Body of pancreas (tissue), 4 donors: ENCODE measurements around the gene ASAP2. TPM values are rescaled to one million over a fixed set of nuclear protein-coding genes. Genes with fewer than 3 reads are reported as not detected.

Experiments
- ATAC-seq: fragments of 150-250 bp; one replicate; pipeline ENCODE4 v1.9.1; 2016
- DNase-seq, 4 donors: peaks; one replicate each; pipeline ENCODE4 v3.0.0-alpha.2; 2019
- H3K27ac ChIP-seq, 4 donors: fragments of 200-600 bp; sonication (generic); 1 replicate in 3 of 4; 2 replicates in 1 of 4; pipeline versions ENCODE4 v1.5.1 to v1.6.1; 2016 to 2019; ENCODE audit warnings: mild to moderate bottlenecking in 1 of 4, mixed read lengths in 1 of 4, moderate library complexity in 1 of 4
- H3K27me3 ChIP-seq, 2 donors: fragments of 200-600 bp; sonication (generic); one replicate each; pipeline ENCODE4 v1.6.0; 2016; ENCODE audit warnings: mild to moderate bottlenecking in 1 of 2
- H3K36me3 ChIP-seq, 2 donors: fragments of 200-600 bp; sonication (generic); replicated peaks in 1 of 2; 2 replicates each; pipeline ENCODE4 v1.5.1; 2016; ENCODE audit warnings: low read depth in 2 of 2; ENCODE audit not compliant: insufficient read depth in 1 of 2
- H3K4me1 ChIP-seq: fragments of 200-600 bp; sonication (generic); one replicate; pipeline ENCODE4 v1.6.0; 2016
- H3K4me3 ChIP-seq, 2 donors: fragments of 200-600 bp; sonication (generic); 1 replicate in 1 of 2; 2 replicates in 1 of 2; pipeline ENCODE4 v1.5.1; 2016 to 2019
- H3K9me3 ChIP-seq, 3 donors: fragments of 200-600 bp; sonication (generic); 1 replicate in 2 of 3; 2 replicates in 1 of 3; pipeline ENCODE4 v1.5.1; 2016
- CTCF ChIP-seq, 7 experiments: fragments of 450-650 bp in 4 of 7; fragments of 200-600 bp in 3 of 7; sonication (generic) in 3 of 7; IDR thresholded peaks; one replicate each; pipeline ENCODE4 v1.5.1; 2016 to 2019; ENCODE audit warnings: antibody characterized with exemption in 7 of 7
- POLR2A ChIP-seq, 3 donors: fragments of 450-650 bp; IDR thresholded peaks; one replicate each; pipeline ENCODE4 v1.6.1; 2016; ENCODE audit warnings: antibody characterized with exemption in 3 of 3, mild to moderate bottlenecking in 2 of 3
- WGBS, 2 donors: methylation state at CpG; one replicate each; pipeline ENCODE4 v1.1.5; 2017; 5-methylcytosine and 5-hydroxymethylcytosine counted together
- intact Hi-C: fragments of 100-400 bp; cut with DNase I; formaldehyde crosslinking; loops from one replicate; pipeline ENCODE4 v1.15.1; 2023
- total RNA-seq, 2 donors: library from RNA; depleted of rRNA; stranded (reverse); fragments of >200 nt; gene quantifications; one replicate each; pipeline ENCODE4 v1.1.0, GENCODE V29; 2016

Gene ASAP2
- total RNA-seq, 2 donors from 2014 or later: 12.5 to 23.7 TPM

- ATAC-seq (no peak), DNase-seq (no peak)
- Histone ChIP-seq H3K27ac (no peak overlapping the region), H3K36me3 (no peaks in the 10 kb centered on the region), H3K9me3 (no peaks in the 10 kb centered on the region), H3K4me3 (no peak overlapping the region), H3K27me3 (no peaks in the 10 kb centered on the region), H3K4me1 (peaks cover 8% of the 10 kb centered on the region)
- intact Hi-C loops: no loop called here
- WGBS, 2 donors: 82 to 90% methylated on average over 6 of the region's 6 CpGs
- TF ChIP-seq POLR2A (IDR thresholded peaks at IDR 0.05) (no peak), CTCF (IDR thresholded peaks at IDR 0.05) (no peak)
Observed at GRCh38 chr2:9297156-9297555, 90.5 kb downstream of the ASAP2 start.

- no peaks in the 10 kb centered on the region for H3K36me3 ChIP-seq
- WGBS, 2 donors: 80 to 84% methylated on average over 7 of the region's 7 CpGs
- intact Hi-C loops: no loop called here
- no peak overlapping the region for H3K4me3 ChIP-seq
- TF ChIP-seq CTCF (IDR thresholded peaks at IDR 0.05): no peak
- H3K4me1 ChIP-seq: peaks cover 8% of the 10 kb centered on the region
- ATAC-seq (no peak), DNase-seq (no peak)
- H3K9me3 ChIP-seq: no peaks in the 10 kb centered on the region
- no peak overlapping the region for H3K27ac ChIP-seq
- no peaks in the 10 kb centered on the region for H3K27me3 ChIP-seq
Observed at GRCh38 chr2:9297807-9298206, 91.2 kb downstream of the ASAP2 start.

- WGBS, 2 donors: 88 to 92% methylated on average over 7 of the region's 7 CpGs
- TF ChIP-seq POLR2A (IDR thresholded peaks at IDR 0.05) (no peak), CTCF (IDR thresholded peaks at IDR 0.05) (no peak)
- DNase-seq (no peak), ATAC-seq (no peak)
- Histone ChIP-seq H3K9me3 (no peaks in the 10 kb centered on the region), H3K36me3 (no peaks in the 10 kb centered on the region), H3K27ac (no peak overlapping the region), H3K27me3 (no peaks in the 10 kb centered on the region), H3K4me1 (peaks cover 8% of the 10 kb centered on the region), H3K4me3 (no peak overlapping the region)
- intact Hi-C loops: no loop called here
Observed at GRCh38 chr2:9298583-9298982, 92.0 kb downstream of the ASAP2 start.

GRCh38 chr2:9299161-9300100 lies 92.8 kb downstream of the ASAP2 start:
- ATAC-seq: no peak
- H3K27me3 ChIP-seq: no peaks in the 10 kb centered on the region
- no peaks in the 10 kb centered on the region for H3K36me3 ChIP-seq
- no peak overlapping the region for H3K4me3 ChIP-seq
- H3K9me3 ChIP-seq: no peaks in the 10 kb centered on the region
- TF ChIP-seq CTCF (IDR thresholded peaks at IDR 0.05): no peak
- TF ChIP-seq POLR2A (IDR thresholded peaks at IDR 0.05): no peak
- peaks cover 8% of the 10 kb centered on the region for H3K4me1 ChIP-seq
- 84% methylated on average over 16 to 17 of the region's 17 CpGs for WGBS, 2 donors
- intact Hi-C loops: no loop called here
- no peak overlapping the region for H3K27ac ChIP-seq
- DNase-seq: no peak

GRCh38 chr2:9300214-9300613 lies 93.6 kb downstream of the ASAP2 start:
- Histone ChIP-seq H3K36me3 (no peaks in the 10 kb centered on the region), H3K27ac (no peak overlapping the region), H3K9me3 (no peaks in the 10 kb centered on the region), H3K27me3 (no peaks in the 10 kb centered on the region), H3K4me3 (no peak overlapping the region), H3K4me1 (peaks cover 8% of the 10 kb centered on the region)
- whole genome bisulfite sequencing, 2 donors: 90 to 93% methylated on average over 3 of the region's 3 CpGs
- ATAC-seq: no peak
- intact Hi-C loops: no loop called here
- no peak for DNase-seq
- no peak for TF ChIP-seq POLR2A (IDR thresholded peaks at IDR 0.05)
- TF ChIP-seq CTCF (IDR thresholded peaks at IDR 0.05): no peak
